GM19324 (cell line): ENCODE results near the gene ASTN2.

ENCODE experiments used
- ATAC-seq: cut with Tn5 transposase; IDR thresholded peaks from one replicate; pipeline ENCODE4 v1.9.1; 2021; ENCODE audit warnings: mild to moderate bottlenecking, moderate library complexity; ENCODE audit not compliant: unreplicated experiment, low FRiP score

ASTN2 gene

DNA sequence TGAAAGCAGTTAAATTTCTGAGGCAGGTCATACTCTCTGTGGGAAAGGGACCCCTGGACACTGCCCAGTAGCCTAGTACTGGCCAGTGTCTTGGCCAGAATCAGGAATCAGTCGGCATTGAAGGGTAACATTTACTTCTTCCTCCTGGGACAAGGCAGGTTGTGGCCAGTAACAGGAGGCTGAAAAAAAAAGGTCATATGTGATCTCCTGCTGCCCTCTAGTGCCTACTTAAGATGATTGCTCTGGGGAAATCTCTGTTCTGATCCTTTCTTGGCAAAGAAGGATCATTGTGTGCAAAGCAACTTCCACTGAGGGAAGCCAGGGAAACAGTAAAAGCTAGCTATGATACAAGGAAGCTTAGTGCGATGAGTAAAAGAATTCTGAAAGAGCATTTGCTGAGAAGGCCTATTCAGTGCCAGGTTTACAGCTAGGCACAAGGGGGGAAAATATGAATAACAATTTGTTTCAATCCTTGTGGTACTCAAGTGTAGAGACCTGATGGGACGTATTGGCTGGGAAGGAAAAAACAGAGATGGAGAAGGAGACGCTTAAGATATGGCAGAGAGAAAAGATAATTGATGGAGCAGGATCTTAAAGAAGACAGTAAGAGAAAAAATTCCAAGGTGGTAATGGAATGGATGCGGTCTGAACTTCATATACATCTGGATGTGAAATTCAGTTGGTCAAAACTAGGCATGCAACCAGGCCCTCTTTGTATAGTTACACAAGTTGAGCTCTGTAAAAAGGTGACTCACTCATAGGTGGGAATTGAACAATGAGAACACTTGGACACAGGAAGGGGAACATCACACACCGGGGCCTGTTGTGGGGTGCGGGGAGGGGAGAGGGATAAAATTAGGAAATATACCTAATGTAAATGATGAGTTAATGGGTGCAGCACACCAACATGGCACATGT lies 753.6 kb downstream of the ASTN2 start:
- peak; percentile 77 for ATAC-seq

DNA sequence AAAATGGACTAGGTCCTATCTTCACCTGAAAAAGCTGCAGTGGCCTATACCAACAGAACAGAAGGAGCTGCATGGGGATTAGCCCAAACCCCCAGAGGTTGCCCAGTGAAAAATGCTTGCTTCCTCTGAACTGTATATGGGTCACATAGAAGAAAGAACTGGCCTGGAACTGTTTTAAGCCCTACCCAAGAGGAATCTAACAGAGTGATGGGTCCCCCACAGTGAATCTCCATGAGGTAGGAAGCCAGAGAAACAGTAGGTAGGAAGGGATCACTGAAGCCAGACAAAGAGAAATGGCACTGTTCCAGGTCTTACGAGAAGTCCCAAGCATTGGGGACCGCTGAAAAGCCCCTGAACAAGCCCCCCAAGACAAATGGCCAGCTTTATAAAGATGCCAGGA lies 756.6 kb downstream of the ASTN2 start:
- ATAC-seq, result no peak

DNA sequence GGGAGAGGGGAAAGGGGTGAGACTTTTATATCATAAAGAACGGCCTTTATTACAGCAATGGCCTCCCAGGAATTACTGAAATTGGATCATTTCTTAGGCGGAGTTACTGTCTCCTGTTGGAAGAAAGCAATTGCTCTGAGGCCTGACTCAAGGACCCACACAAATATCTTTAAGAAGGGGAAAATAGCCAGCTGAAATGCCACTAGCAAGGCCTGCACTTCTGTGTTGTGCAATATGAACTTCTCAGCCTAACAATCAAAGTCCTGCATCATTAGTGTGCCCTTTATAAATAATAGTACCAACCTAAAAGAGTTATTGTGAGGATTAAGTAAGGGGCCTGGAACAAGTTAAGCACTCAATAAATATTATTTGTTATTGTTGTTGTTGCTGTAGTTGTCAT lies 757.9 kb downstream of the ASTN2 start:
- no peak for ATAC-seq

DNA sequence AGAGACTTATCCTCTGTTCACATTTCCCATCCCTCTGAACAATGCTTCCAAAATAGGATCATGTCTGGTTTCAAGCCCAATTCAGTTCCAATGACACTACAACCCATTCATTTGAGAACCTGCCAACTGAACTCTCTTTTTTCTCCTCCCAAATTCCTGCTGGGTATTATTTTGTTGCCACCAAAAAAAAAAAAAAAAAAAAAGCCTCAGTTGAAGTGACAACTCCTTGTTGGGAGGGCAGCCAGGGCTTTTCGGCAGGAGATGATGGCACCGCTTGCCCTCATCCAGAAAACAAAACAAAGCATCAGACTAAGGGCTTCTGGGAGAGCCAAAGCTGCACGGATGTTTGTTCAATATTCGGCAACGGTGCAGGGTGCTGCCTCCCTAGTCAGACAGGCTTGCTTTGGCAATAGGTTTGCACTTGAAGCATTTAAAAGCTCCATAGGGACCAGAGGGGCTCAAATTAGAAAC lies 758.3 kb downstream of the ASTN2 start:
- no peak for ATAC-seq

DNA sequence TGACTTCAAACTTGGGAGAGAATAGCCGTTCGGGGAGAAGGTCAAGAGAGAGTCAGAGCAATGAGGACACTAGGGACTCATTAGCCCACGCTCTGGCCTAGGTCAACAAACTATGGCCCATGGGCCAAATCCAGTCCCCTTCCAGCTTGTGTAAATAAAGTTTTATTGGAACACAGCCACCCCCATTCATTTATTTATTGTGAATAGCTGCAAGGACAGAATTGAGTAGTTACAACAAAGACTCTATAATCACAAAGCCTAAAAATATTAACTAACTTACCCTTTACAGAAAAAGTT lies 760.9 kb downstream of the ASTN2 start:
- ATAC-seq, result no peak

DNA sequence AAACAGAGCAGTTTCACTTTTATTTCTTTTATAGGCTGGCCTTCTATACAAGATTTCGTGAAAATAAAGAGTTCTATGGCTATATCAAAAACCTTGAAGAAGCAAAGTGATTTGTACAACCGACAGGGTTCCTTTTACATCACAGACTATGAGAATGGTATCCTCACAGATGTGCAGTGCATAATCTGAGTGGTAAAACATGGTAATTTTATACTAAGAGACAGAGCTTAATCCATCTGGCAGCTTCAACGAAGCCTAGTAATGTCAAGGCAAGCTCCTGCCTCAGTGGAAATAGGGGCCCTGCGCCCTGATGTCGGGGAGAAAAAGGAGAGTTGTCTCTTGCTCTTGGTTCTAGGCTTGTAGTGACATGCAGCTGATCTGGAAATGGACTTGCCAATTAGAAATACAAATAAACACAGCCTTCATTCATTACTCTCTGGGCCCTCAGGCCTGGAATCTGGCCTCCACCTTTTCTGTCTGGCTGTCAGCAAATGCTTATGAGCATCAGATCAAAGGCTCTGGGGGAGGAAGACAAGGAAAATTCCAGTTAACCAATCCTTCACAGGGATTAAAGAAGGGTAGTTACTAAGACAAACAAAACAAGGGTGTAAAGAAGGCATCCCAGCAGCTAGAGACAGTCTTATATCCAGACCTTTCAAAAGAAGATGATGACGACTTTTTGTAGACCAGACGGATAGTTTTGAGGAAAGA lies 761.4 kb downstream of the ASTN2 start:
- no peak for ATAC-seq

DNA sequence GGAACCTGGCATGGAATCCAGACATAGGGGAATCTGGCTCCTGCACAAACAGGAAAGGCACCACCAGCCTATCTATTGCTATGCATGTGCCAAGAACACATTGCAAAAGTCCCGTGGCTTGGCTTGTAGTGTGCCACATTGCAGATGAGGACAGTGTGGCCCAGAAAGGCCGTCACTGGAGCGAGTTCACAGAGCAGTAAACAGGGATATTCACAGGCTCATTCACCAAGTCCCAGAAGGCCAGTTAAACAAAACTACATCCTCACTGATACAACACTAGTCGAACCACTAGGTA lies 767.4 kb downstream of the ASTN2 start:
- ATAC-seq, result no peak

DNA sequence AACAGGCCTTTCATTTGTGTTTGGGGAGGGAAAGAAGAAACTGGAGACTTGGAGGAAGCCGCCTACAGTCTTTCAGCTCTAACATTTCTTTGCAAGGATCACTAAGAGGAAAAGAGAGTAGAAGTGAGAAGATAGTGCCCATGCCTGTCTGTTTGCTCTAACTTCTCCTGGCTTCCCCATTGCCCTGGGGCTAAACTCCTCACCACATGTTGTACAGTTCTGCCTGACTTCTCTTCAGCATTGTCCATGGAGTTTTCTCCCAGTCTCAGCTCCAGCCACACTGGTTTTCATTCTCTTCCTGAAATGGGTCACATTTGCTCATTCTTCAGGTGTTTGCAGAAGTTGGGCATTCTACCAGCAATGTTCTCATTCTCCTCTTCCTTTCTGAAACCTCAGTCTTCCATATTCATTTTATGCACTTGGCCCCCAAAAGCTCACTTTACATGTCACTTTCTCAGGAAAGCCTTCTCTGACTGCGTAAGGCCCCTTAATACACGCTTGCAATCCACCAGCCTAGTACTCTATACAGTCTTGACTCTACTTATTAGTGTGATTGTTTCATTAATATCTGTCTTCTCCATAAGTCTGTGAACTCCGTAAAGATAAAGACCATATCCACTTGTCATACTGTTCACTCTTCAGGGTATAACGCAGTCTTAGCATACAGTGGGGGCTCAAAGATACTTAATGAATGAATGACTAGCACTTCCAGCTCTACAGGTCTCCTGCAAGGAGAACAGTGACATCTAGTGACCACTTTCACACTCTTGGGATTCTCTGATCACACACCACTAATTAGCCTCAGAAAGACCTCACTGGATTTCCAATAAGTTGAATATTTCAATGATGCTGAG lies 768.0 kb downstream of the ASTN2 start:
- ATAC-seq, result no peak

DNA sequence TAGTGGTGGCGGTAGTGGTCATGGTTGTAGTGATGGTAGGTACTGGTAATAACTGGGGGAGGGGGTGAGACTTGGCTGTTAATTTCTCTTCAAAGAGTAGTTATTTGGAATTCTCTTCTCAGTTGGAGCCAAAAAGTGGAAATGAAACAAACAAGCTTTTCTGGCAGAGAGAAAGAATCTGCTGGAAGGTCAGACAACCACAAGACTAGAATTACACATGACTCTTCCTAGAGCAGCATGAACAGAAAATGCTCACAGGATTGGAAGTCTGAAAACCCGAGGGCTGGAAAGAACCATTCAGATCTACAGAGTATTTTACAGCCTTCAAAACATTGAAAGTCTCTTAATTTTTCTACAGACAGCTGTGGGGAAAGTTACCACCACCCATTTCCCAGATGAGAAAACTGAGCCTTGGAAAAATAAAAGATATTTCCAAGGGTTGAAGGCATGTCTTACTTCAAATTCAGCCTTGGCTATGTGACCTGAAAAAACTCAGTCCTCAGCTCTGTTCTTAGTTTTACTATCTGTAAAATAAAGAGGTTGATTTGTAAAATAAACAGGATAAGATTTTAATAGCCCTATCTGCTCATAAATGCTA lies 770.7 kb downstream of the ASTN2 start:
- ATAC-seq, result no peak

DNA sequence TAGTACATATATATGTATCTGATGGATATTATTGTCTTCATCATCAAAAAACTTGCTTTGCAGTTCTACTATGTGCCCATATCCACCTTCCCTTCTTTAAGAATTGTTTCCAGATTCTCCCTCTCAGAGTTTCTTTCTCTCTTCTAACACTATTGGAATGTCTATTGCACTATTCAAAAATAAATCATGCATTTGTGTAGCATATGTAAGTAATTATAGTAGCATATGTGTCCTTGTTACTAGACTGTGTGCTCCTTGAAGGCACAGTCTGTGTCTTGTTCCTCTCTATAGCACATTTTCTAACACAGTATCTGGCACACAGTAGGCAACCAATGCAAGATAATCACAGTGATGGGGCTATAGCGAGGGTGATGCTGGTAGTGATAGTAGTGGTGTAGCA lies 771.2 kb downstream of the ASTN2 start:
- no peak for ATAC-seq

DNA sequence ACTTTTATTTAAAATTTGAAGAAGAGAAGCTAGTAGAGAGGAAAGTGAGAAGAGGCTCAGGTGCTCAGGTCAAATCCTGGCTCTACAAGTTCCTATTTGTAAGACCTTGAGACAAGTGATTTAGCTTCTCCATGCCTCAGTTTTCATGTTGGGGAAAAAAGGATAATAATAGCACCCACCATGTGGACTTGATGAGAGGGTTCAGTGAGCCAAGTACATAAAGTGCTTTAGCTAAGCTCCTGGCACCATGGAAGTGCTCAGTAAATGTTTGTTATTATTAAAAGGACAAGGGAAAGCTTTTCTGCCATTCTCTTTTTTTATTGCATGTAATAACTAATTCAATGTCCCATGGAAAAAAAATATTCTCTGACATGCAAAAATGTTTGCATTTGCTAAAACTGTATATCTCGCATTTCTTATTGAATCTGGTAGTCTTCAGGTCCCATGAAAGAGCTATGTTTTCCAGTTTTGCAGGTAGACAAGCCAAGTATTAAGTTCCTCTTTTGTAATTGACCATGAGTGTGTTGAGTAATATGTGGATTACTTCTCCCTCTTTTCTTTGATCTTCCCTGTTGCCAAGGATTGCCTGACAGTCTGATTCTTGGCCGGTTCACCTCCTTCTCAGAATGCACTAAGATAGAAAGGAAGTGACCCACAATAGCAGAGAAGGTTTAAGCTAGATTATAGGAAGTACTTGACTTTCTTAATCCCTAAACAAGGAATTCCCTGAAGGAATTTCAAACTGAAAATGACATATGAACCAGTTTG lies 773.4 kb downstream of the ASTN2 start:
- no peak for ATAC-seq

DNA sequence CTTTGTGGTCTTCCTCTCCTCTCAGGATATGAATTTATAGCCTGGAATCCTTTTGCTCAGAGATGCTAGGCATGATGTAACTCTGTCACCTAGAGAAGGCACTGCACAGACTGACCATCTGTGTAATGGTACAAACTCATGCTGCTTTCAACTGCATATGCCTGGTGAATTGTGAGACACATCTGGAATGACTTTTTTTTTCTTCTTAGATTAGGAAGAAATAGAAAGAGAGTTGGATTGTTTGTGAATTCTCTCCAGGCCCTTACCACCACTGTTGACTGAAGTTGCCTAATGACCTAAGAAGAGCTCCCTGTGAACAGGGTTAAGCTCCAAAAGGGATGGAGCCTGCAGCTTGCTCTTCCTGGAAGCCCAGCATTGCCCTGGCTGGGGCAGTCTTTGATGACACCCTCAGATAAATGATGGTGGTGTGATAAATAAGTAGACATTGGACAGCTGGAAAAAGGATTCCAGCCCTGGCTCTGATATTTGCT lies 775.6 kb downstream of the ASTN2 start:
- no peak for ATAC-seq

DNA sequence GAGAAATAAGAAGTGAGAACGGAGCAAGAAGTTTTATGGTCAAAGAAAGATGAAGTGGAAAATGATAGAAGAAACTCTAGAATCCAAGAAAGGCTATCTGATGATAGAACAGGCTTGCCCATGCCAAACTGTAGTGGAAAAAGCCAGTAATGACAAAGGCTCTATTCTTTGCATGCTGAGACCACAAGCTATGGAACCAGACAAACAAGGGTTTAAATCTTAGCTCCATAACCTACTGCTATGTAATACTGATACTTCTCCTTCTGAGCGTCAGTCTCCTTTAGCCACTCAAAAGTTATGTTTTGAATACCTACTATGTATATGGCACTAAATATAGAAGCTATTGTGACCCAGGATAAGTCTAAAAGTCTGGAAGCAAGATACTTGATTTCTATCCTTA lies 778.9 kb downstream of the ASTN2 start:
- ATAC-seq, result no peak

DNA sequence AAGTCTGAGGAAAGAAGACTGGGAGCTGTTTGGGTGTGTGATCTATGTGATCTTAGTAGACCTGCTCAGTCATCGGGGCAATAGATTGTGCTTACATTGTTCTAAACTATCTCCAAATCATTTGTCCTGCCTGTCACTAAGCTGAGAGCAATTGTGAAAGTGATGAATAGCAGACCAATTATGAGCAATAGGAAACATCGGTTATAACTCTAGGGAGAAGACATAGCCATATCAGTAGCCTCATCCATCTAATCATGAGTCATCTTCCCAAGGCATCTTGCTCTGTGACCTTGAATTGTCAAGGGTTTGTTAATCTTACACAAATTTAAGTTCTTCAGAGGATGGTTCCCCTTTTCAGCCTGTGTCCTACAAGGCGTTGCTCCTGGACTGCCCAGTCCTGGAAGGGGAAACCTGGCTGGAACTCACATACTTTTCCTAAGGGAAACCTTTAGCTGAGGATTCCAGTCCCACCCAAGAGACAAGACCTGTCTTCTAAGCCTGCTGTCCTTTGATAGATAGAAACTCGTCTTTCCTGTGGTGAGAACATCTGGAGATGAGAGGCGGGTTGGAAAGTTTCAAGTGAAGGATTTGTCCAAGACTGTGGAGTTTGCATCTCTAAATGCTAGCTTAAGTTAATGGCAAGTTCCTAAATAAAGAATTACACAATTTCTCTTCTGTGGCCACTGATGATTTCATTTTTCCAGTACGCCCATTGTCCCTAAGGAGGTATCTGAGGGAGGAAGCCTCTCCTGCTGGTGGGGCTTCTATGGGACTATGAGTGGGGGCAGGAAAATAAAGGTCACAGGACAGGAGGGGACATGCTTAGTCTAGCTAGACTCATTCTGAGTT lies 781.6 kb downstream of the ASTN2 start:
- ATAC-seq, result no peak

DNA sequence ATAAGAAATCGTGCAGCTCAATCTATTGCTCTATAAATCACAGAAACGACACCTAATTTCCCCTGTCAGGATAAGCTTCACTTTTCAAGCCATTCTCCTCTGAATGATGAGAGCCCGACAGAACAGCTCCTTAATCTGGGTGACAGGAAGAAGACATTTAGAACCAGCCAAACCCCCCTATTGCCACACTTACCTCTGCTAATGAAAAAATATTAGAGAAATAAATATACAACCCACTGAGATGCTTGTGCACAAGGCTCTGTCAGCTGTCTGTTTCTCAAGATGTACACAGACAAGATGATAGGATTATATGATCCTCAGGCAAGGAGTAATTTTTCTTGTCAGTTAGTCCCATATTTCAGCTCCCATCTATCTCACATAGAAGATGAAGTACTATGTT lies 785.2 kb downstream of the ASTN2 start:
- no peak for ATAC-seq

DNA sequence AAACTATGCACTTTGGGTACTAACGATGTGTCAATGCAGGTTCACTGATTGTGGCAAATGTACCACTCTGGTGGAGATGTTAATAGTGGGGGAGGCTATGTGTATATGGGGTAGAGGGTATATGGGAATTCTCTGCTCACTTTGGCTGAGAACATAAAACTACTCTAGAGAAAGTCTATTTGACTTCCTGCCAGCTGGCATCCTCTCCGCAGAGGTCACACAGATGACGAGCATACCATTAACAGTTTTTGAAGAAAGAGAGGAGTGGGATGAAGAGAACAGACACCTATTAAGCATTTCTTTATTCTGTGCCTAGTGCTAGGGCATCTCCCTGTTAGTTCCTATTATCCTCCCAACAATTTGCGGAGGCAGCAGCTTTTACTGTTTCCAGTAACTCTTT lies 786.1 kb downstream of the ASTN2 start:
- no peak for ATAC-seq

DNA sequence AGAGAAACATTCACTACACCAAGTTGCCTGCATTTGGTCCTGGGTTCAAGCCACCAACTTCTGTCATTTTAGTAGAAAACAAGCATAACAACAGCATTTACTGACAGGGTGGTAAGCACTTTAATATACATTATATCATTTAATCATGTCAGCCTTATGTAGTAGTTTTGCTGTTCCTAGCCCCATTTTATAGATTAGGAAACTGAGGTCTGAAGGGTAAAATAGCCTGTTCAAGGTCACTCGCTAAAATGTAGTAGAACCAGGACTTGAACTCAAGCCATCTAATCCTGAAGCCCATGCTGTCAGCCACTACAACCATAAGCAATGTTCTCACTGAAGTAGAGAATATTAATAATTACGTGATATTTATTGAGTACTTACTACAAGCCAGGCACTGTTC lies 787.4 kb downstream of the ASTN2 start:
- no peak for ATAC-seq

DNA sequence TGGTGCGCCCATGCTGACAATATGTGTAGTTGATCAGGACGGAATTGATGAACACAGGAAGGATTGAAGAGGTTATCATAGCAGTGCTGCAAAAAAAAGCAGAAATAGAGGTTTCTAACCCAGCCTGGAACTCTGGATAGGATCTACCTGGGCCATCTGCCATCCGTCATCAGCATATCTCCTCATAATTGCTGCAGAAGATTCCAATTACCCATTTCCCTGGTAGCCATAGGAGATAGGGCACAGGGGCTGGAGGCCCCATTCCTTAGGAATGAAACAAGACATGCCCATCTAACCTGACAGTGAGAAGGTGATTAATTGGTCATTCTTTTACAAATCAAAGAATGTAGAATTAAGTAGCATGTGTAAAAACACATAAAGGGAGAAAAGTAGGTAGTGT lies 788.1 kb downstream of the ASTN2 start:
- no peak for ATAC-seq

DNA sequence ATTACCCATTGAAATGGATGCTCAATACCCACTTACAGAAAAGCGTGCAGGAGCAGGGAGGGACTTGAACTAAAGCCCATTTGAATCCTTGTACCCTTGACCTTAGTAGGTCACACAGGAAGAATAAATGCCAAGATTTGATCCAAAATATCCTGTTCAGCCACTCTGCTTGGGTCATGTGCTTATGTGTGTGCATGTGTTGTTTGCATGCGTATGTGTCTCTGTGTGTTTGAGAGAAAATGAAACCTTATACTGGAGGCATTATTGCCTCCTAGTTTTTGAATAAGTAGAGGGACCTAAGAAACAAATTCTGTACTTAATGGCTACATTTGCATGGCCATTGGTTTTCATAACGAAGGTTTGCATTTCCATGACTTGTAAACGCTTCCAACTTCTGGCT lies 791.1 kb downstream of the ASTN2 start:
- ATAC-seq, result no peak
